KMS-11 (cell line): ENCODE measurements around the gene KRTAP9-8.
"Not testable (repeated sequence)": the region's sequence is repeated elsewhere in the genome, so short reads cannot be mapped to it uniquely, and the experiment has no call there.

Experiments used
- H2AFZ ChIP-seq: fragments of 200-600 bp; sonication (generic); 2 replicates; pipeline ENCODE4 v1.6.1; 2016; ENCODE audit warnings: antibody characterized with exemption, mixed run types, low read depth
- H3K27ac ChIP-seq: fragments of 200-600 bp; sonication (generic); 2 replicates; pipeline ENCODE4 v1.6.1; 2016; ENCODE audit warnings: mild to moderate bottlenecking, mixed run types
- H3K27me3 ChIP-seq: fragments of 200-600 bp; sonication (generic); 2 replicates; pipeline ENCODE4 v1.6.1; 2017; ENCODE audit warnings: mild to moderate bottlenecking, low read depth, mixed run types, moderate library complexity; ENCODE audit not compliant: insufficient read depth
- H3K36me3 ChIP-seq: fragments of 200-600 bp; sonication (generic); 2 replicates; pipeline ENCODE4 v1.6.1; 2017; ENCODE audit warnings: mild to moderate bottlenecking, mixed run types; ENCODE audit not compliant: insufficient read depth
- H3K4me1 ChIP-seq: fragments of 200-600 bp; sonication (generic); 2 replicates; pipeline ENCODE4 v1.6.1; 2016; ENCODE audit warnings: mild to moderate bottlenecking, low read depth, mixed run types; ENCODE audit not compliant: poor library complexity, severe bottlenecking
- H3K4me2 ChIP-seq: fragments of 200-600 bp; sonication (generic); 2 replicates; pipeline ENCODE4 v1.7.0; 2016; ENCODE audit warnings: mild to moderate bottlenecking, mixed run types
- H3K4me3 ChIP-seq: fragments of 200-600 bp; sonication (generic); IDR thresholded peaks from 2 replicates; pipeline ENCODE4 v1.6.1; 2017; ENCODE audit warnings: low read depth, low read length, mixed read lengths; ENCODE audit not compliant: insufficient read depth
- H3K79me2 ChIP-seq: fragments of 200-600 bp; sonication (generic); 2 replicates; pipeline ENCODE4 v1.6.1; 2016; ENCODE audit warnings: low read depth, mixed run types; ENCODE audit not compliant: insufficient read depth
- H3K9ac ChIP-seq: fragments of 200-600 bp; sonication (generic); 2 replicates; pipeline ENCODE4 v1.6.1; 2016; ENCODE audit warnings: mild to moderate bottlenecking, mixed run types
- H4K20me1 ChIP-seq: fragments of 200-600 bp; sonication (generic); 2 replicates; pipeline ENCODE4 v1.6.1; 2016; ENCODE audit warnings: mild to moderate bottlenecking, mixed run types; ENCODE audit not compliant: insufficient read depth
- CTCF ChIP-seq: fragments of 200-600 bp; sonication (generic); conservative IDR thresholded peaks from 2 replicates; pipeline ENCODE4 v1.6.1; 2017; ENCODE audit warnings: low read depth, mild to moderate bottlenecking, antibody characterized with exemption, low read length, moderate library complexity, mixed read lengths

Gene KRTAP9-8

GRCh38 chr17:41258406-41258805, 20.6 kb downstream of the KRTAP9-8 start:
- Histone ChIP-seq H3K4me1 (no peaks in the 10 kb centered on the region), H3K4me2 (no peak overlapping the region), H2AFZ (no peak overlapping the region), H3K4me3 (no peak overlapping the region), H4K20me1 (no peaks in the 10 kb centered on the region), H3K27me3 (no peaks in the 10 kb centered on the region), H3K79me2 (no peaks in the 10 kb centered on the region), H3K36me3 (no peaks in the 10 kb centered on the region), H3K27ac (no peak overlapping the region), H3K9ac (no peak overlapping the region)
- no peak for TF ChIP-seq CTCF

GRCh38 chr17:41263212-41263611, 25.4 kb downstream of the KRTAP9-8 start:
- Histone ChIP-seq H3K9ac (no peak overlapping the region), H3K79me2 (no peaks in the 10 kb centered on the region), H4K20me1 (no peaks in the 10 kb centered on the region), H3K4me1 (no peaks in the 10 kb centered on the region), H3K27me3 (no peaks in the 10 kb centered on the region), H3K27ac (no peak overlapping the region), H2AFZ (no peak overlapping the region), H3K36me3 (no peaks in the 10 kb centered on the region), H3K4me3 (no peak overlapping the region), H3K4me2 (no peak overlapping the region)
- TF ChIP-seq CTCF, result no peak

GRCh38 chr17:41264599-41264998, 26.8 kb downstream of the KRTAP9-8 start:
- Histone ChIP-seq H2AFZ (no peak overlapping the region), H3K4me3 (no peak overlapping the region), H3K4me1 (no peaks in the 10 kb centered on the region), H3K27me3 (no peaks in the 10 kb centered on the region), H3K36me3 (no peaks in the 10 kb centered on the region), H3K79me2 (no peaks in the 10 kb centered on the region), H3K27ac (no peak overlapping the region), H4K20me1 (no peaks in the 10 kb centered on the region), H3K4me2 (no peak overlapping the region), H3K9ac (no peak overlapping the region)
- TF ChIP-seq CTCF, result no peak

- Histone ChIP-seq H3K27me3 (no peaks in the 10 kb centered on the region), H3K4me2 (no peak within 1 kb of the TSS), H3K79me2 (no peaks in the 10 kb centered on the region), H3K4me3 (no peak within 1 kb of the TSS), H2AFZ (no peak within 1 kb of the TSS), H3K36me3 (no peaks in the 10 kb centered on the region), H3K4me1 (no peaks in the 10 kb centered on the region), H3K9ac (no peak within 1 kb of the TSS), H3K27ac (no peak within 1 kb of the TSS), H4K20me1 (no peaks in the 10 kb centered on the region)
- TF ChIP-seq CTCF, result no peak
Observed at GRCh38 chr17:41265078-41265477, 27.3 kb downstream of the KRTAP9-8 start, which contains the start of gene KRTAP9-6. Gene KRTAP9-6, plus strand, starts transcription at chr17:41265378. Its CDS starts 0 bp downstream, at chr17:41265378.

GRCh38 chr17:41267711-41268110, 29.9 kb downstream of the KRTAP9-8 start:
- H2AFZ ChIP-seq, result no peak overlapping the region

GRCh38 chr17:41271323-41271722, 33.5 kb downstream of the KRTAP9-8 start:
- not testable (repeated sequence) for H3K9ac ChIP-seq, H3K4me3 ChIP-seq, H2AFZ ChIP-seq, H3K27me3 ChIP-seq, H3K27ac ChIP-seq, H3K4me1 ChIP-seq, H4K20me1 ChIP-seq, H3K36me3 ChIP-seq, H3K79me2 ChIP-seq, H3K4me2 ChIP-seq

More at GRCh38 chr17:41267711-41268110, 29.9 kb downstream of the KRTAP9-8 start:
- TF ChIP-seq CTCF, result no peak
- Histone ChIP-seq H3K4me2 (no peak overlapping the region), H3K27ac (no peak overlapping the region), H3K9ac (no peak overlapping the region), H3K27me3 (no peaks in the 10 kb centered on the region), H4K20me1 (no peaks in the 10 kb centered on the region), H3K79me2 (no peaks in the 10 kb centered on the region), H3K36me3 (no peaks in the 10 kb centered on the region), H3K4me3 (no peak overlapping the region), H3K4me1 (no peaks in the 10 kb centered on the region)
